Left renal pelvis (tissue), 4 donors: ENCODE results near the gene DCT. TPM values are rescaled to one million over a fixed set of nuclear protein-coding genes. Genes with fewer than 3 reads are reported as not detected.
"Not testable (repeated sequence)": the region's sequence is repeated elsewhere in the genome, so short reads cannot be mapped to it uniquely, and the experiment has no call there.

Experiments
- DNase-seq, 4 donors: peaks; one replicate each; pipeline ENCODE4 v3.0.0-alpha.2; 2013; ENCODE audit warnings: low read depth in 4 of 4, low spot score in 3 of 4
- polyA plus RNA-seq, 4 donors: library from polyadenylated mRNA; unstranded; fragments of 120-200 nt; gene quantifications; one replicate each; pipeline ENCODE4 v1.2.1, GENCODE V29; 2013; ENCODE audit not compliant: insufficient read length in 4 of 4

The DCT gene
- under 1 TPM; 0.22 to 0.64 (median 0.32) TPM for polyA plus RNA-seq

GRCh38 chr13:94479616-94480015, at the start of gene DCT:
DCT (minus strand) TSS chr13:94479682; CDS start chr13:94479255, 427 bp downstream.
- DNase-seq, result no peak

GRCh38 chr13:94526956-94527355, 47.5 kb upstream of the DCT start:
- not testable (repeated sequence) for DNase-seq

GRCh38 chr13:94525781-94526180, 46.3 kb upstream of the DCT start:
- no peak for DNase-seq

- no peak for DNase-seq
Observed at GRCh38 chr13:94524407-94524806, 44.9 kb upstream of the DCT start.

- no peak for DNase-seq
Observed at GRCh38 chr13:94520001-94520400, 40.5 kb upstream of the DCT start.

GRCh38 chr13:94516456-94516855, 37.0 kb upstream of the DCT start:
- DNase-seq, result no peak

GRCh38 chr13:94515911-94516310, 36.4 kb upstream of the DCT start:
- no peak for DNase-seq

- no peak for DNase-seq
Observed at GRCh38 chr13:94515374-94515773, 35.9 kb upstream of the DCT start.

- no peak for DNase-seq
Observed at GRCh38 chr13:94513026-94513425, 33.5 kb upstream of the DCT start.

- DNase-seq, result no peak
Observed at GRCh38 chr13:94505730-94506129, 26.2 kb upstream of the DCT start.

- no peak for DNase-seq
Observed at GRCh38 chr13:94503851-94504250, 24.4 kb upstream of the DCT start.

GRCh38 chr13:94498831-94499230, 19.3 kb upstream of the DCT start:
- DNase-seq, result not testable (repeated sequence)

GRCh38 chr13:94495806-94496205, 16.3 kb upstream of the DCT start:
- no peak for DNase-seq

GRCh38 chr13:94494026-94494425, 14.5 kb upstream of the DCT start:
- no peak for DNase-seq

- DNase-seq, result no peak
Observed at GRCh38 chr13:94487043-94487442, 7.6 kb upstream of the DCT start.

- no peak for DNase-seq
Observed at GRCh38 chr13:94483970-94484369, 4.5 kb upstream of the DCT start.

GRCh38 chr13:94481941-94482340, 2.5 kb upstream of the DCT start:
- DNase-seq, result no peak

- no peak for DNase-seq
Observed at GRCh38 chr13:94480672-94481145, 1.2 kb upstream of the DCT start.

GRCh38 chr13:94478913-94479312, 569 bp downstream of the DCT start:
- DNase-seq, result no peak

GRCh38 chr13:94470126-94470525, 9.4 kb downstream of the DCT start:
- DNase-seq, result no peak

GRCh38 chr13:94464771-94465170, 14.7 kb downstream of the DCT start:
- DNase-seq, result no peak

GRCh38 chr13:94462670-94463069, 16.8 kb downstream of the DCT start:
- no peak for DNase-seq

GRCh38 chr13:94459116-94459515, 20.4 kb downstream of the DCT start:
- DNase-seq, result no peak
